ENCODE data around the gene JPT2.
"Not testable (repeated sequence)": the region's sequence is repeated elsewhere in the genome, so short reads cannot be mapped to it uniquely, and the experiment has no call there.

JPT2 gene

GRCh38 chr16:1713331-1713730 lies 35.3 kb downstream of the JPT2 start:
- H3K4me3 ChIP-seq (ENCODE audit: control insufficient read depth, low read depth, low read length) = no peak overlapping the region
- TF ChIP-seq, protein P1, sequence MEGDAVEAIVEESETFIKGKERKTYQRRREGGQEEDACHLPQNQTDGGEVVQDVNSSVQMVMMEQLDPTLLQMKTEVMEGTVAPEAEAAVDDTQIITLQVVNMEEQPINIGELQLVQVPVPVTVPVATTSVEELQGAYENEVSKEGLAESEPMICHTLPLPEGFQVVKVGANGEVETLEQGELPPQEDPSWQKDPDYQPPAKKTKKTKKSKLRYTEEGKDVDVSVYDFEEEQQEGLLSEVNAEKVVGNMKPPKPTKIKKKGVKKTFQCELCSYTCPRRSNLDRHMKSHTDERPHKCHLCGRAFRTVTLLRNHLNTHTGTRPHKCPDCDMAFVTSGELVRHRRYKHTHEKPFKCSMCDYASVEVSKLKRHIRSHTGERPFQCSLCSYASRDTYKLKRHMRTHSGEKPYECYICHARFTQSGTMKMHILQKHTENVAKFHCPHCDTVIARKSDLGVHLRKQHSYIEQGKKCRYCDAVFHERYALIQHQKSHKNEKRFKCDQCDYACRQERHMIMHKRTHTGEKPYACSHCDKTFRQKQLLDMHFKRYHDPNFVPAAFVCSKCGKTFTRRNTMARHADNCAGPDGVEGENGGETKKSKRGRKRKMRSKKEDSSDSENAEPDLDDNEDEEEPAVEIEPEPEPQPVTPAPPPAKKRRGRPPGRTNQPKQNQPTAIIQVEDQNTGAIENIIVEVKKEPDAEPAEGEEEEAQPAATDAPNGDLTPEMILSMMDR (IDR thresholded peaks at IDR 0.05; ENCODE audit: control insufficient read depth, insufficient read depth, low read depth, low read length, missing control alignments) = no peak
- no peak for DNase-seq (ENCODE audit: low read depth)

DNA sequence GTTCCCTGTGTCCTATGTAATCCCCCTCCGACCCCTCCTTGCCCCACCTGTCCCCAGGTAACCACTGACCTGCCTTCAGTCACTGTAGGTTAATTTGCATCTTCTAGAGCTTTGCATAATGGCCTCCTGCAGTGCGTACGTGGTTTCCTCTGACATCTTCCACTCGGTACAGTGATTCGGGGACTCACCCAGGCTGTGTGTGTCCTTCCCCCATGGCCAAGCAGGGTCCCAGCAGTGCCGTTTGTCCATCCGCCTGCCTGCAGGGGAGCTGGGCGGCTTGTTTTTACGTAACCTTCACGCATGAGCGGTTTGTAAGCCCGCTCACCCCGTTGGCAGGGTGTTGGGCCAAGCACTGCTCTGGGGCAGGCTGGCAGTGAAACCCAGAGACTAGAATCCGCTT lies 35.9 kb downstream of the JPT2 start:
- TF ChIP-seq, protein P1 (IDR thresholded peaks at IDR 0.05; ENCODE audit: control insufficient read depth, insufficient read depth, low read depth, low read length, missing control alignments) = no peak
- H3K4me3 ChIP-seq (ENCODE audit: control insufficient read depth, low read depth, low read length) = no peak overlapping the region
- DNase-seq (ENCODE audit: low read depth) = no peak

DNA sequence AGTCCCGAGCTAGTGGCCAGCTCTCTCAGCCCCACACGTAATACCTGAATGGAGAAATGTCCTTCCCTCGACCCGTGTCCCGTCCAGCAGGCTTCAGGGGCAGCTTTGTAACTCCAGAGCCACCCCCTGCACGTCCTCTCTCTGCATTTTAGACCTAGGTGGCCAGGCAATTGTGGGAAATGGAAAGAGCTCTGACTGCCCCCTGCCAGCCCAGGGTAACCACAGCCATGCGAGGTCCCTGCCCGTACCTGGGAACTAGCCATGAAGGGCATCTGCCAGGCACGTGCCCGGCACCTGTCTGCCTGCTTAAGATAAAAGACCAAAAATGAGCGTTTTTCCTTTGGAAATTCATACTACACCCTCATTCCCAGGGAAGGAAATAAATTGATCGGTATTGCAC lies 37.1 kb downstream of the JPT2 start:
- TF ChIP-seq, protein P1 (IDR thresholded peaks at IDR 0.05; ENCODE audit: control insufficient read depth, insufficient read depth, low read depth, low read length, missing control alignments) = no peak
- DNase-seq (ENCODE audit: low read depth) = no peak
- no peak overlapping the region for H3K4me3 ChIP-seq (ENCODE audit: control insufficient read depth, low read depth, low read length)

DNA sequence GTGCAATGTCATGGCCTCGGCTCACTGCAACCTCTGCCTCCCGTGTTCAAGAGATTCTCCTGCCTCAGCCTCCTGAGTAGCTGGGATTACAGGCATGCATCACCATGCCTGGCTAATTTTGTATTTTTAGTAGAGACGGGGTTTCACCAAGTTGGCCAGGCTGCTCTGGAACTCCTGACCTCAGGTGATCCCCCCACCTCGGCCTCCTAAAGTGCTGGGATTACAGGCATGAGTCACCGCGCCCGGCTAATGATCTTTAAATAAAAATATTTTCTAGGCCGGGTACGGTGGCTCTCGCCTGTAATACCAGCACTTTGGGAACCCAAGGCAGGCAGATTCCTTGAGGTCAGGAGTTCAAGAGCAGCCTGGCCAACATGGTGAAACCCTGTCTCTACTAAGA lies 40.2 kb downstream of the JPT2 start:
- not testable (repeated sequence) for DNase-seq (ENCODE audit: low read depth); H3K4me3 ChIP-seq (ENCODE audit: control insufficient read depth, low read depth, low read length)

- H3K4me3 ChIP-seq (ENCODE audit: control insufficient read depth, low read depth, low read length); DNase-seq (ENCODE audit: low read depth): not testable (repeated sequence)
Measured at GRCh38 chr16:1719559-1720229, 41.6 kb downstream of the JPT2 start.

- no peak for DNase-seq (ENCODE audit: low read depth)
- TF ChIP-seq, protein P1 (IDR thresholded peaks at IDR 0.05; ENCODE audit: control insufficient read depth, insufficient read depth, low read depth, low read length, missing control alignments) = no peak
- no peak overlapping the region for H3K4me3 ChIP-seq (ENCODE audit: control insufficient read depth, low read depth, low read length)
Measured at GRCh38 chr16:1721372-1721771, 43.3 kb downstream of the JPT2 start.

DNA sequence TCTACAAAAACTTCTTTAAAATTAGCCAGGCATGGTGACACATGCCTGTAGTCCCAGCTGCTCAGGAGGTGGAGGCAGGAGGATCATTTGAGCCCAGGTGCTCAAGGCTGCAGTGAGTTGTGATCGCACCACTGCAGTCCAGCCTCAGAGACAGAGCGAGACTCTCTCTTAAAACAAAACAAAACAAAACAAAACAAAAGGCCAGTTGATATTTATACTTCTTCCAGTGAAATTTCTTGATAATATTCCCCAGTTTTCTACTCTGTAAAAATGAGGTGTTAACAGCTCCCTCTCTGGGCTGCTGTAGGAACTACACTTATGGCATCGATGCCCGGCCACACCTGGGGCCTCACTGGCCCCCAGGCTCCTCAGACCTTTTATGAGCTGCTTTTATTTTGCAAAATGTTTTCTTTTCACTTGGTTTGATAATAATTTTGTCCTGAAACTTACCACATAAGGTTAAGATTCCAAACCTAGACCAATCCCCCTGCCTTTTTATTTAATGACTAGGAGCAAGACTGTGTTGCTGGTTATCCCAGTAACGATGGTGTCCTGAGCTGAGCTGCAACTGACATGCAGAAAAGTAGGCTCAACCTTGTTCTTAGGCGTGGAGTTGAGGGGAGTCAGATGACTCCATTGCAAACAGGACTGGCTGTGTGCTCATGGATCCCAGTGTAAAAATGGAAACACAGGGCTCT lies 45.5 kb downstream of the JPT2 start:
- TF ChIP-seq, protein P1 (IDR thresholded peaks at IDR 0.05; ENCODE audit: control insufficient read depth, insufficient read depth, low read depth, low read length, missing control alignments) = peak; percentile 71
- DNase-seq (ENCODE audit: low read depth) = no peak
- no peak overlapping the region for H3K4me3 ChIP-seq (ENCODE audit: control insufficient read depth, low read depth, low read length)
